Mucosa of rectum (tissue), 2 donors: ENCODE data around the gene TEAD1.

Source experiments
- H3K27ac ChIP-seq, 2 donors: one replicate each; pipeline ENCODE4 v1.7.0; 2013; ENCODE audit warnings: inconsistent platforms in 2 of 2, low read depth in 2 of 2, low read length in 2 of 2
- H3K27me3 ChIP-seq, 2 donors: one replicate each; pipeline ENCODE4 v1.7.0; 2013; ENCODE audit warnings: low read length in 2 of 2; ENCODE audit not compliant: control insufficient read depth in 2 of 2, insufficient read depth in 2 of 2
- H3K36me3 ChIP-seq, 2 donors: one replicate each; pipeline ENCODE4 v1.7.0; 2013; ENCODE audit warnings: low read length in 2 of 2; ENCODE audit not compliant: control insufficient read depth in 2 of 2, insufficient read depth in 2 of 2
- H3K4me1 ChIP-seq, 2 donors: one replicate each; pipeline ENCODE4 v1.7.0; 2013; ENCODE audit warnings: low read length in 2 of 2, mild to moderate bottlenecking in 1 of 2; ENCODE audit not compliant: control insufficient read depth in 2 of 2, insufficient read depth in 2 of 2
- H3K4me3 ChIP-seq, 2 donors: one replicate each; pipeline ENCODE4 v1.7.0; 2013; ENCODE audit warnings: low read length in 2 of 2
- H3K9ac ChIP-seq, 2 donors: one replicate each; pipeline ENCODE4 v1.7.0; 2013; ENCODE audit warnings: low read length in 2 of 2, low read depth in 1 of 2, mild to moderate bottlenecking in 1 of 2
- H3K9me3 ChIP-seq, 2 donors: one replicate each; pipeline ENCODE4 v1.7.0; 2013; ENCODE audit warnings: low read length in 2 of 2; ENCODE audit not compliant: control insufficient read depth in 2 of 2
- donor health status: healthy.
- donor health status: Normal muscosa, but diverticular disease.

TEAD1 gene

DNA sequence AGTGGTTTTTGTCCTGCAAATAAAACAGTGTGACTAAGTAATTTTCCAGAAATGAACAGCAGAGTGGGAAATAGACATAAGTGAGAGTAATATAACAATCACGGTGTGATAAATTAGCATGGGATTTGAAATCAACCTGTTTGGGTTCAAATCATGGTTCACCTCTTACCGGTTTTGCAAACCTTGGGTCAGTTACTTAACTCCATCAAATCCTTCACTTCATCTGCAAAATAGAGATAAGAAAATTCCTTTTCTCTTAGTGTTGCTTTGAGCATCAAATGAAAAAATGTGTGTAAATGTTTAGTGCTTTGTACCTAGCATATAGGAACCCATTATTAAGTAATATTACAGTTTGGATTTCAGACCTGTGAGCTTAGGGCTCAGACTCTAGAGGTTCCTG lies 152.2 kb downstream of the TEAD1 start:
- Histone ChIP-seq H3K27ac (no peak overlapping the region), H3K4me1 (peaks cover 3 to 21% of the 10 kb centered on the region in 2 donors)

DNA sequence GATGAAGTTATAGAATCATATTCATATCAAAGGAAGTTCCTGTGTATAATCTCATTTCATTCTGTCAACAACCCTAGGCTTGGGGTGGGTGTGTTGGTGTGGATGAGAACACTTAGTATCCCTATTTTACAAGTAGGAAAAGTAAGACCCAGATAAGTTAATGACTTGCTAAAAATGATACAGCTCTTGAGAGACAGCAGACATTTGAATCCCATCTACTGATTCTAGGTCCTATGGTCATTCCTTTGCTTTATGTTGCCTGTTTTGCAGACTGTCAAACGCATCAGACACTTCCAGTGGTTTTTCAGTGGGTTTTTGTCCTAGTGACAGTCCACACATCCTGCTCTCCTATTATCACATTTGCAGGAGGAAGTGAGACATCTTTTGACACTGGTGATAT lies 153.1 kb downstream of the TEAD1 start:
- Histone ChIP-seq H3K27ac (peak overlapping the region; percentile 79 to 80), H3K36me3 (no peaks in the 10 kb centered on the region), H3K9ac (peak overlapping the region; percentile 42 to 53), H3K9me3 (no peaks in the 10 kb centered on the region), H3K27me3 (no peaks in the 10 kb centered on the region), H3K4me3 (peak overlapping the region; percentile 73 to 79), H3K4me1 (peaks cover 3 to 21% of the 10 kb centered on the region in 2 donors)

More for the DNA sequence above, 152.2 kb downstream of the TEAD1 start:
- no peaks in the 10 kb centered on the region for H3K27me3 ChIP-seq
- no peak overlapping the region for H3K9ac ChIP-seq
- H3K9me3 ChIP-seq, result no peaks in the 10 kb centered on the region
- no peaks in the 10 kb centered on the region for H3K36me3 ChIP-seq
- no peak overlapping the region for H3K4me3 ChIP-seq

DNA sequence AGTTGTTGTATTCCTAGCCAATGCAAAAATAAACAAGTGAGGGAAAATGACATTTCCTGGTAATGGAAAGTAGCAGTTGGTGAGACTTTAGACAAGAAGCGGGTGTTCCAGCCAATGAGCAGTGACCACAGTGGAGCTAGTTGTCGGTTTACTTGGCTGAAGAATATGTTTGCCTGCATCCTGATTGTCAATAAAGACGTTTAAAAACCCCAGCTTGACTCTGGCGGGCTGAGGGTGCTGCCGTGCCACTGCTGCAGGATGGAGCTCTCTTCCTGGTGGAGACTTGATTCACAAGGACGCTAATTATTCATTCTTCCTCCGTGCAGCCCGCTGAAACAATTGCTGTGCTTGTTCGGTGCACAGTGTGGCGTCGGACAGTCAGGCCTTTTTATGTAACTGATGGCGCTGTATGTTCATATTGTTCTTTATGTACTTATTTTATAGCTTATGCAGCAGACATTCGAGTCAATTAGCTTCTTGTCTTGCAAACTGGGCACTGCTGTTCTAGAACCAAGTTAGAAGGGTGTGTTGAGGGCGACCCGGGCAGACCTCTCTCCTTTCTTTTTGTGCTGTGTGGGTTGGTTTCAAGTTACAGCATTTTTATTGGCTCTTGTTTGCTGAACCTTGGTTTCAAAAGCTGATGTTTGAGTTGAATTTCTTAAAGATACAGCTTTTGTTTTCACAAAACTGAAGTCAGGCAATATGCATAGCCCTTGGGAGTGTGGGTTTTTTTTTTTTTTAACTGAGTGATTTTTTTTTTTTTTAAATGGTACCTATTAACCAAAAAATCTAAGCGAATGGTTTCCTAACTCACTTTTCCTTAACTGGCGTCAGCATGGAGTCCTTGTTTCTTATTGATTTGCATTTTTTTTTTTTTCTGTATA lies 153.9 kb downstream of the TEAD1 start:
- peaks cover 3 to 21% of the 10 kb centered on the region in 2 donors for H3K4me1 ChIP-seq
- peak overlapping the region; percentile 79 to 80 for H3K27ac ChIP-seq
- no peaks in the 10 kb centered on the region for H3K27me3 ChIP-seq
- H3K9ac ChIP-seq, result peak overlapping the region; percentile 42 to 53
- H3K4me3 ChIP-seq, result peak overlapping the region; percentile 73 to 79
- no peaks in the 10 kb centered on the region for H3K36me3 ChIP-seq
- no peaks in the 10 kb centered on the region for H3K9me3 ChIP-seq

DNA sequence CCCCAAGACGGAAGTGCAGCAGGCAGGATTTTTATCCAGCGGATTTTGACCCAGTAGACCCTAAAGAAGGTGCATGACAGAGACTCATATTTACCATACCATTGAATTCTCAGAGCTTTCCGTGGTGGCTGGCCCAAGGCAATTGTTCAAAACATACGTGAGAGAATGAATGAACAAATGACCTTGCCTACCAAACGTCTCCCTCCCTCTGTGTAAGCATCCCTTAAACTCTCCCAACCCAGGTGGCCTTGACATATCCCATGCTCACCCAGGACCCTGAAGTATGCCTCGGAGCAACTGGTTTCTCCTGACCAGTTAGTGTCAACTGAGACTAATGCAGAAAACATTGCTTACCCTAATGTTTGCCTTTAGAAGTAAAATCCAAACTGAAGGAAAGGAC lies 154.9 kb downstream of the TEAD1 start:
- Histone ChIP-seq H3K4me1 (peaks cover 3 to 21% of the 10 kb centered on the region in 2 donors), H3K27me3 (no peaks in the 10 kb centered on the region), H3K4me3 (peak overlapping the region in 1 of 2 donors; percentile 73), H3K9me3 (no peaks in the 10 kb centered on the region), H3K27ac (peak overlapping the region; percentile 79 to 80), H3K9ac (peak overlapping the region in 1 of 2 donors; percentile 53), H3K36me3 (no peaks in the 10 kb centered on the region)

DNA sequence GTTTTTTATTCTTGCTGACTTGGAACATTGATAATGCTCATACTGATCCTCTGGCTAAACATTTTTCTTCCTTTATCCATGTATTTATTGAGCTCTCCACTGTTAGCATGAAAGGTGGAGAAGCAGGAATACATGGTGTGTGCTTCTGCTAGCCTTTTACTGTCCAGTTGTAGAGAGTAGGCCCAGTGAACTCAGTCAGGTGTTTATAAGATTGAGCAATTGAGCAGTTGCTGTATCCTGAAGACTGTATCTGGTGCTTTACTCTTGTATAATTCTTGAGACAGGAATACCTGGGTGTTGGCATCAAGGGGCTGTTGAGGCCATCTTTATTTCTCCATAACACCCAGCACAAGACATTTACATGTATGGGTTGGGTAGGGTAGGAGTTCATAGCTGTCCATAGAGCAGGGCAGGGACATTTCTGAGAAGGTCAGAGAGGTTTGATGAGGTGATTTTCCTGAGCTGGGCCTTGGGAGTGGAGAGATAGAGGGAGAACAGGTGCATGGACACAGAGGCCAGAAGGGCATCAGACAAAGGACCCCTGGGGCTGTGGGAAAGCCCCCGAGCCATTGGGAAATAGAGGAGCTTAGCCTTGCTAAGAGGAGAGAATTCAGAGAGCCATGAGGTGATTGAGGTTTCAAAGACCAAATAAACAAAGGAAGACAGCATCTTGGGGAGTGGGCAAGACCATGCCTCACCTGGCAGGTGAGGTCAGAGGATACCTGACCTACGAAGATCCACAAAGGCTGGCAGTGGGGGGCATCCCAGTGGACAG lies 155.5 kb downstream of the TEAD1 start:
- peaks cover under 1 to 24% of the 10 kb centered on the region in 2 donors for H3K4me1 ChIP-seq
- H3K27me3 ChIP-seq, result no peaks in the 10 kb centered on the region
- H3K9me3 ChIP-seq, result no peaks in the 10 kb centered on the region
- H3K27ac ChIP-seq, result peak overlapping the region; percentile 79 to 80
- no peak overlapping the region for H3K4me3 ChIP-seq
- H3K9ac ChIP-seq, result no peak overlapping the region
- H3K36me3 ChIP-seq, result no peaks in the 10 kb centered on the region

DNA sequence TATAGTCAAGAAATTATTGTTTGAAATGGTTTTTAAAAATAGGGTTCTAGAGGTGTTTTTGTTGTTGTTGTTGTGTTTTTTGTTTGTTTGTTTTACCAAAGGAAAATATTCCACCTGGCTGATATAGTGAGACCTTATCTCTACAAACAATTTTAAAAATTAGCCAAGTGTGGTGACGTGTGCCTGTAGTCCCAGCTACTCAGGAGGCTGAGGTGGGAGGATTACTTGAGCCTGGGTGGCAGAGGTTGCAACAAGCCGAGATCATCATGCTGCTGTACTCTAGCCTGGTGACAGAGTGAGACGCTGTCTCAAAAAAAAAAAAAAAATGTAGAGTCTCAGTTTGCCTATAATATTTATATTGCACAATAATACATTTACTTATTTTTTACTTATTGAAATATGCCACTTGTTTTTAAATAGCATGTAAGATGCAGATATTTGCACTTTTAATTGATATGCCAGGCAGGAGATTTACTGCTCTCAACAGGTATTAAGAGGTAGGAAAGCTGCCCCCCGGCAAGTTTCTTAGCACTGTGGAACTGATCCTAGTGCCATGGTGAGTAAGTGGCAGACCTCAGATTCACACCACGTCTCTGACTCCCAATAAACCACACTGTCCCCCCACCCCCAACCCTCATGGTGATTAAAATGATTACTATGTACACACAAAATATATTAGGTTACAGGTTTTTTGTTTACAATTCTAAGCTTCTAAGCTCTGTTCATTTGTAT lies 157.4 kb downstream of the TEAD1 start:
- no peak overlapping the region for H3K4me3 ChIP-seq
- H3K27ac ChIP-seq, result no peak overlapping the region
- no peaks in the 10 kb centered on the region for H3K36me3 ChIP-seq
- peaks cover 0 to 24% of the 10 kb centered on the region in 2 donors for H3K4me1 ChIP-seq
- no peaks in the 10 kb centered on the region for H3K27me3 ChIP-seq
- no peak overlapping the region for H3K9ac ChIP-seq
- H3K9me3 ChIP-seq, result no peaks in the 10 kb centered on the region

DNA sequence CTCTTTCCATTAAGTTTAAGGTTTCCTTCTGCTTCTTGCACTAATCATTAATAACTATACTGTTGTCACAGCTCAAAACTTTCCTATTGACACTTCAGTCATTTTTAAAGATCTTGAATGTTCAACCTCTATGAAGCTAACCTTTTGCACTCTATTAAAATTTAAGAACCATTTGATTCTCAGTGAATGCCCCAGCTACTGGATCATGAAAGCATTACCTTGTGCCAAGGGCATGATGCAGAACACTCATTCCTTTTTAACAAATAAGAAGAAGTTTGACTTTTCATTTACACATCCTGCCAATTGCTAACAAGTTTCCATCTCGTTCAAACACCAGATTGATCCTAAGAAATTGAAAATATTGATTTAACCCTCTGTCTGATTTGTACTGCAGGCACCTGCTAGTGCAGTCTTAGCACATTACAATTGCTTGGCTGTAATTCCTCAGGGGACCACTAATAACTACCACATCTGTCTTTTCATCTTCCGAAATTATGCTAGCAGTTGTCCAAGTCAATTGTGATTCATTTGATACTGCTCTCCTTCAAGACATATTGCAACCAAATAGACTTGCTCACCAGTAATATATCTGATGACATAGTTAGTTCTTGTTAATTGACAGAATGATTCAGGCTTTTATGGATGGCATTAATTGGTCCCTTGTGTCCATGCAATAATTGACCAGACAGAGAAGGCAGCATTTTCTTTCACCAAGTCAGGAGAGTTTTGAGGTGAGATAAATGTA lies 158.4 kb downstream of the TEAD1 start:
- no peak overlapping the region for H3K9ac ChIP-seq
- H3K4me1 ChIP-seq, result peaks cover 0 to 17% of the 10 kb centered on the region in 2 donors
- no peaks in the 10 kb centered on the region for H3K36me3 ChIP-seq
- H3K4me3 ChIP-seq, result no peak overlapping the region
- no peaks in the 10 kb centered on the region for H3K9me3 ChIP-seq
- H3K27me3 ChIP-seq, result no peaks in the 10 kb centered on the region
- no peak overlapping the region for H3K27ac ChIP-seq

DNA sequence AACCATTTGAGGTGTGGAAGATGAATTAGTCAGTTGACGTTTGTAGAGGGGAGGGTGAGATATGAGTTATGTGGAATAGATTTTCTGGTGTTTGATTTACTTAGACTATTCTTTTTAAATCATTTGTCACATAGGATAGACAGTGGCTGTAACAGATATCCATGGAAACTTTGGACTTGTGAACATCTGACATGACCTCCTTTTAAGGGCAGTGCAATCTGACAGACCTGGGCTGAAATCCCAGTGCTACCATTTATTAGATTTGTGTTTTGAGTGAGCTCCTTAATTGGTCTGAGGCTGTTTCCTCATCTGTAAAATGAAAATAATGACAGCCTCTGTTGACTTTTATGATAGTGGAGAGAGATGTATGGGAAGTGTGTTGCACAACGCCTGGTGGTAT lies 159.9 kb downstream of the TEAD1 start:
- Histone ChIP-seq H3K9ac (no peak overlapping the region), H3K9me3 (no peaks in the 10 kb centered on the region), H3K4me3 (no peak overlapping the region), H3K36me3 (no peaks in the 10 kb centered on the region), H3K27ac (no peak overlapping the region), H3K27me3 (no peaks in the 10 kb centered on the region), H3K4me1 (peaks cover 0 to 5% of the 10 kb centered on the region in 2 donors)

DNA sequence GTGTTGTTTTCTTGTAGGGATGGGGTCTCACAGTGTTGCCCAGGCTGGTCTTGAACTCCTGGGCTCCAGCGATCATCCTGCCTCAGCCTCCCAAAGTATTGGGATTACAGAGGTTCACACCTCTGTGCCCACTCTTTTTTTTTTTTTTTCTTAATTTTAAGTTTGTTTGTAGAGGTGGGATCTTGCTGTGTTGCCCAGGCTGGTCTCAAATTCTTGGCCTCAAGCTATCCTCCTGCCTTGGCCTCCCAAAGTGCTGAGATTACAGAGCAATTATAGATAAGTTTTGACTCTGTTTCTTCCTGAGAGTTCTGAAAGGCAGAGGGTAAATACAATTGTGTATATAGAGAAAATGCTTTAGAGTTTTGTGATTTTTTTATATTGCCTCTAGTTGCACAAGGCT lies 160.4 kb downstream of the TEAD1 start:
- Histone ChIP-seq H3K4me1 (peaks cover 0 to 3% of the 10 kb centered on the region in 2 donors), H3K9ac (no peak overlapping the region), H3K27ac (no peak overlapping the region), H3K4me3 (no peak overlapping the region), H3K9me3 (no peaks in the 10 kb centered on the region), H3K36me3 (no peaks in the 10 kb centered on the region), H3K27me3 (no peaks in the 10 kb centered on the region)
